Left hindlimb (tissue), 1 donor: ENCODE data around the gene SLC29A2.

Experiments
- DNase-seq: peaks from one replicate; pipeline ENCODE4 v3.0.0-alpha.2; 2018

SLC29A2 gene

GRCh38 chr11:66346476-66347424 is 24.8 kb downstream of the SLC29A2 start:
- no peak for DNase-seq

GRCh38 chr11:66345316-66345649 is 26.3 kb downstream of the SLC29A2 start:
- no peak for DNase-seq

- DNase-seq, result peak; percentile 97
These were observed 26.8 kb downstream of the SLC29A2 start, which contains the start of gene BRMS1 for GRCh38 chr11:66344550-66345315. TSS of gene BRMS1 (minus strand) at chr11:66345104. CDS start at chr11:66342234, 2,870 bp downstream.

GRCh38 chr11:66343176-66343575 is 28.4 kb downstream of the SLC29A2 start:
- DNase-seq, result no peak

- no peak for DNase-seq
These were observed 29.9 kb downstream of the SLC29A2 start for GRCh38 chr11:66341502-66342126.

- no peak for DNase-seq
These were observed 30.7 kb downstream of the SLC29A2 start for GRCh38 chr11:66340596-66341501.

GRCh38 chr11:66339686-66340483 is 31.7 kb downstream of the SLC29A2 start:
- no peak for DNase-seq

- no peak for DNase-seq
These were observed 32.3 kb downstream of the SLC29A2 start for GRCh38 chr11:66339162-66339675.

GRCh38 chr11:66338276-66339161 is 33.0 kb downstream of the SLC29A2 start:
- no peak for DNase-seq

GRCh38 chr11:66337103-66337899 is 34.3 kb downstream of the SLC29A2 start:
- DNase-seq, result no peak

- peak; percentile 73 for DNase-seq
These were observed 35.1 kb downstream of the SLC29A2 start, which contains the start of gene RIN1 for GRCh38 chr11:66336234-66337102. TSS of gene RIN1 (minus strand) at chr11:66336434. CDS start at chr11:66336402, 32 bp downstream.

GRCh38 chr11:66335531-66336233 is 35.9 kb downstream of the SLC29A2 start:
- DNase-seq, result peak; percentile 67

- DNase-seq, result no peak
These were observed 36.7 kb downstream of the SLC29A2 start for GRCh38 chr11:66334605-66335442.

GRCh38 chr11:66333896-66334604 is 37.5 kb downstream of the SLC29A2 start:
- no peak for DNase-seq

- no peak for DNase-seq
These were observed 38.2 kb downstream of the SLC29A2 start for GRCh38 chr11:66333220-66333877.
